GM19035 (cell line): Measurements from ENCODE around the gene ADAP1.
"Not testable (repeated sequence)": the region's sequence is repeated elsewhere in the genome, so short reads cannot be mapped to it uniquely, and the experiment has no call there.

Source experiments
- ATAC-seq: cut with Tn5 transposase; IDR thresholded peaks from one replicate; pipeline ENCODE4 v1.9.1; 2021; ENCODE audit not compliant: unreplicated experiment

ADAP1 gene

GRCh38 chr7:960269-960871, 5.9 kb upstream of the ADAP1 start:
- ATAC-seq: no peak

- not testable (repeated sequence) for ATAC-seq
Measured at GRCh38 chr7:959740-960139, 5.3 kb upstream of the ADAP1 start.

DNA sequence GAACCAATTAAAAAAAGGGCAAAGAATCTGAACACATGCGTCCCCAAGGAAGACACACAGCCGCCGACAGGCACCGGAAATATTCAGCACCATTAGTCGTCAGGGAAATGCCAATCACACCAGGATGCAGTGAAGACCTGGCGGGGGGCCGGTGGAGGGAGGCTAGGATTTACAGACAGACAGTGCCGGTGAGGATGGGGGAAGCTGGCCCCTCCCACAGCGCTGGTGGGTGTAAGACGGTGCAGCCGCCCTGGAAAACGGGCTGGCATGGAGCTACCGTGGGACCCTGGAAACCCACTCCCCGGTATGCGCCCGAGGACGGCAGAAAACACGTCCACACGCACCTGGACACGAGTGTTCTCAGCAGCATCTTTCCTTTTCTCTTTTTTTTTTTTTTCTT, 4.8 kb upstream of the ADAP1 start:
- no peak for ATAC-seq

DNA sequence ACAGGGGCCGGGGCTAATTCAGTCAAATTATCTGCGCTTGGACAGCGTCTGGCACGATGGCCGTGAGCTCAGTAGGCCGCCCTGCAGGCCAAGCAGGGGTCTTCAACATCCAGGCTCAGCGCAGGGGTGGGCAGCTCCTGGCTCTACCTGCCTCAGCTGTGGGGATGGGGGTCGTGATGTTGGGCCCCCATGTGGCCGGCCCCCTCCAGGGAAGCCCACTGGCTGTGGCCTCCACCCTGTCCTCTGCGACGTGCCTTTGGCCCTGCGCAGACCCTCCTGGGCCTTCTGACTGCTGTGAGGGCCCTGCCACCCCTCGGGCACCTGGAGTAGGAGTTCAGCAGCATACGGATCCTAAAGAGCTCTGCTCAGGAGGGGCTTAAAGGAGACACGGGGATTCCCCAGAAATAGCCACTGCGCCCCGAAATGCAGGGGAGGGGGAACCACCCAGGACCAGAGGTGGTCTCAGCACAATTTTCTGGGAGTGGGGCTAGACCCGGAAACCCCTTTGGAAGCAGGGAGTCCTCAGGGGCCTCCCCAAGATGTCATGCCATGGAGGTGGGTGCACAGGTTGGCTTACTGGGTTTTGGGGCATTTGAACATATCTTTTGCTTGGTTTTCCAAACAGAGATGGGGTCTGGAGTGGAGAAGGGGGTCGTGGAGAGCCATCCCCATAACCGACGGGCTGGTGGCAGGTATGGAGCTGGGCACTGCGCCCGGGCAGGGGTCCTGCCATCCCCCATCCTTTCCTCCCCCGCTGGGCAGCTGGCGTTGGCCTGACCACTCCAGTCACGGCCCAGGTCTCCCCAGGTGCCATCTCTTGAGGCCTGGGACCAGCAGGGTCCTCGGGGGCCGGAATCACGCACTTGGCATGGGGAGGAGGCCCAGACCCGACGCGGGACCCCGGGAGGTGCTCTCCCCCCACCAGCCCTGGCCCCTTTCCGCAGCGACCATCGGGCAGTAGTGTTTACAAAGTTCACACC, 4.0 kb upstream of the ADAP1 start:
- ATAC-seq: no peak

- no peak for ATAC-seq
Measured at GRCh38 chr7:957418-958220, 3.1 kb upstream of the ADAP1 start.

DNA sequence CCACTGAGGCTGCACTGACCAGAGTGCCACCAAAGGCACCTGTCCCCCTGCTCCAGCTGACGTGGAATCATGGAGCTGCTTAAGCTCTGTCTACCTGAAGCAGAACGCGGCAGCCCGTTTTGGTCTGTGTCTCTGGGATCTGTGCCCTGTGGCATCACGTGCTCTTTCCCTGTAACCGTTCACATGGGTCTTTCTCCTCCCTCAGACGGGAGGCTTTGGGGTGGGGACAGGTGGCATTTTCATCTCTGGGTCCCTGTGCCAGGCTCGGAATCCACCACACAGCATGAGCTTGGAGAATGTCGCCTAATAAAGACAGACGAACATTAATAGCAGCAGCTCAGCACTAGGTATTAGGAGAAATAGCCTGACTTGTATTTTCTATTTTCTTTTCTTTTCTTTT, 1.6 kb upstream of the ADAP1 start:
- no peak for ATAC-seq

DNA sequence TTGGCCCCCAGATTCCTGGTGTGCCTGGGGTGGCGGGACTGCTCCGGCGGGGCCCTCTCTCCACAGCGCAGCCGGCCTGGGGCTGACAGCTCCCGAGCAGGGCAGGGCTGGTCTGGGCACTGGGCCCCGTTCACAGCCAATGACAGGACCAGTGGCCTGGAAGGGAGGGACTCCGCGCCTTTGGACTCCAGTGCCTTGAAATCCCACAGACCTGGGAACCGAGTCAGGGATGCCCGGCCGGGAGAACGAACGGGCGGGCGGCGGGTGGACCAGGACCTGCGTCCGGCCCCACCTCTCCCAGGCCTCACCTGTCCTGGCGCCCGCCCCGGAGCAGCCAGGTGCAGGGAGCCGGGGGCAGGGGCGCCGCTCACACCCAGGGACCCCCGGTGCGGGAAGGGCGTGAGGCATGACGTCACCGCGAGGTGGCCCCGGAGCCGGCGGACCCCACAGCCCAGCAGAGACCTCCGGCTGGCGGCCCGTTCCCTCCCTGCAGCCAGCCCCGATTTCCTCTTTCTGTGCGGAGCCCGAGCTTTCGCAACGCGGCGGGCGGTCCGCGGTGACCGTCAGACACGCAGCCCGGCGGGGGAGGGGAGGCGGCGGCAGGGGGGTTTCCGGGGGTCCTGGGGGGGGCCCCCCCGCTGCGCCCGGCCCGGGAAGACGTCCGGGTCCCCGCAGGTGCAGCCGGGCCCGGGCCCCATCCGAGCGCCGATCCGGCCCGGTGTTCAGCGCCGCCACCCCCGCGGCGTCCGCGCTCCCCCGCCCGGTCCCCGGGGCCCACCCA, 743 bp downstream of the ADAP1 start:
- no peak for ATAC-seq

DNA sequence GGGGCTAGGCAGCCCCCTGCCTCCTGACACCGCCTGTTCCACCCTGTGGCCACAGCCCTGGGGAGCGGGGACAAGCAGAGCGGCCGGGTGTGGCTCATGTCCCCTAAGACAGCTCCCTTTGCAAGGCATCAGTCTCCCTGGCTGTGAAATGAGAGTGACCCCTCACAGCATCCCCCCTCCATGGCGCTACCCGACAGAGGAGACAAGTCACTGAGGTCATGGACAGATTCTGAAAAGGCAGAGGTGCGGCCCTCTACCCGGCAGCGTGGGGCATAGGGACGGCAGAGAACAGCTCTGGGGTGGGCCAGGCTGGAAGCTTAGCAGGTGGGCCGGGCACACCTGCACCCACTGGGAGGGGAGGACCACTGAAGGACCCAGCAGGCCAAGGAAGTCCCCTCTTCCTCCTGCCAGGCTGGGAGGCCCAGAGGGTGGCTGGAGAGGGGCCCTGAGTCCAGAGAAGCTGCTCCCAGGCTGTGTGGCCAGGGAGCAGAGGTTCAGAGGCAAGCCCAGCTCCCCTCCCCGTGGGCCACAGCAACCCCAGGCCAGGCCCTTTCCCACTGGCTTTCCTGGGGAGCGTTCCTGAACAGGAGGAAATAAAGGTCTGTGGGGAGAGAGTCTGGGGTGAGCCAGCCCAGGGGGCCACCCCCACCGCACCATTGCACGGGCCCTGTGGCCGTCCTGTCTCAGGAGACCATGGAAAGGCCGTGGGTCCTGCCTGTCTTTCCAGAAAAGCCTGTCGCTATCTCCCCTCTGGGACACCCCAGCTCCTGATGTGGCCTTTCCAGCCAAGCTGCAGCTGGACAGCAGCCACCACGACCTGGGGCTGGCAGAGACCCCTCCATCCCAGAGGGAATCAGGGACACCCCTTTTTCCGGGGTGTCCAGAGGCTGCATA, 1.7 kb downstream of the ADAP1 start:
- no peak for ATAC-seq

DNA sequence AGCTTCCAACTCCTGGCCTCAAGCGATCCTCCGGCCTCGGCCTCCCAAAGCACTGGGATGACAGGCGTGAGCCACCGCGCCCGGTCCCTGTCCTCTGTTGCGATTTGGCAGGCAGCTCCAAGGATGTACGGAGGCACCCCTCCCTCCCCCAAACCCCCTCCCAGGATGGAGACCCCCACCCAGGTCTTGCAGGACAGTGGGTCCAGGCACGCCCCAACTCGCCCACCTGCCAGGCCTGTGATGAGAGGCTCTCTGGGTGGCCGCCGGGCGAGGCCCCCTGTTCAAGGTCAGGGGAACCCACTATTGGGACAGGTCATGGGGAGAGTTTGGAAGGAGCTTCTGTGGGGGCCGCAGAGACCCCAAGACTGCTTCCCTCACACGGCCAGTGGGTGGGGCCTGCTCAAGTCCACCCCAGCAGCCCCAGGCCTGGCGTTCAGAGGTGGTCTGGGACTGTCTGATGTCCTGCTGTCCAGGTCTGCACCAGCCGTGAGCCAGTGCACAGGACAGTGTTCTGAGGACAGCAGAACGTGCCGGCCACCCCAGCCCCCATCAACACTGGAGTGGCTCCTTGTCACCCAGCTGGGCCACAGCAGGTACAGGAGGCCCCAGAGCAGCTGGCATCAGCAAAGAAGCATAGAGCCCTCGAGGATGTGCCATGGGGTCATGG, 2.5 kb downstream of the ADAP1 start:
- no peak for ATAC-seq

GRCh38 chr7:949021-949934, 5.2 kb downstream of the ADAP1 start:
- no peak for ATAC-seq

DNA sequence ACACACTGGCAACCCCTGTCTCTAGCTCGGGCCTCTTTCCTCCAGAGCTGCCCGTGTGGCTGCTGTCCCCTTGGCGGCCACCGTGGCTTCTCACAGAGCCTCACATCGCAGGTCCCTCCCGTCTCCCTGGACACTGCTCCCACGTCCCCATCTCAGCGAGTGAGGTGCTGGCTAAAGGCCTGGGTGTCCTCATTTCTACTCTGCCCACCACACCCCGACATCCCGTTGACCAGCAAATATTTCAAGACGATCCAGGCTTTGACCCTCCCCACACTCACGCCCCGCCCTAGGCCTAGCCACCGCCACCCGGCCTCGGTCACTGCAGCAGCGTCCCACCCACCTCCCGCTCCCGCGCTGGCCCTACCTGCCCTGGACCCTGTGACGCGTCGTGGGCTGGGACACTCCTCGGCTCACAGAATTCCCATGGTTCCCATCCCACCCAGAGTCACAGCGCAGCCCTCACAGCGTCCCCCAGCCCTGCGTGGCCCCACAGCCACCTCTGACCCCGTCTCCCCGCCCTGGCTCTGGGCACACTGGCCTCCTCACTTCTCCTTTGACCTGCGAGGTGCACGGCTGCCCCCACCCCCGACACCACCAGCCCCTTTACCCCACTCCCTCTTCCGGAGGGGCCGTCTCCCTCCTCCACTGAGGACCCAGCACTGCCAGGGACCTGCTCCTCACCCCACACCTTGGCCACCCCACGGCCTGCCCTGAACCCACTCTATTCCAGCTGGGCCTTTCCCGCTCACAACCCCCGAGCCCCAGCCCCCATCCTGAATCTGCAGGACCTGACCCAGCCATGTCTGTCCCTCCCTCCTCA, 6.9 kb downstream of the ADAP1 start:
- ATAC-seq: no peak

DNA sequence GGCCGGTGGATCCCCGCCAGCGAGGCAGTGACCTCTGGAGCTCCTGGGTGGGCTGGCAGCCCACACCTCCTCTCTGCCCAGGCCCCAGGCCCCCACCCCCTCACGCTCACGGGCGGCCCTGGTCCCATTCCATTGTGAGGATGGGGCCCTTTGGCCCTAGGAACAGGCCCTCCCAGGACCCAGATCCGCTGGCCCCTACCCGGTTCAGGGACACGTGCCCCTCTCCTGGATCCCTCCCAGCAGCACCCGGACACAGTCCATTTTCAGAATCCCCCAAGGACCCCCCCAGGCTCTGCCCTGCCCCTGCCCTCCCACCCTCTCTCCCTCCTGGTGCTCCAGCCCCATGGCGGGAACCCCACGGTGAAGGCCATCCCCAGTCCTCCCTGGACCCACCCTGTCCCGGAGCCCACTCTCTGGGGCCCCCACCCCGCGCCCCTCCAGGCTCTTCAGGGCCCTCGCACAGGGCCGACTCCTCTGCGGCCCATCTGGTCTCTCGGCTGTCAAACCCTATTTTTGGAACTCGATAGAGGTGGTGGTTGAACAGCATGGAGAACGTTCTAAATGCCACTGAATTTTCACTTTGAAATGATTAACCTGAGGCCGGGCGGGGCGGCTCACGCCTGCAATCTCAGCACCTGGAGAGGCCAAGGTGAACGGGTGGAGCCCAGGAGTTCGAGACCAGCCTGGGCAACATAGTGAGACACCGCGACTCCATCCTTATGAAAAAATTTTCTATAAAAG, 8.1 kb downstream of the ADAP1 start:
- ATAC-seq: no peak

DNA sequence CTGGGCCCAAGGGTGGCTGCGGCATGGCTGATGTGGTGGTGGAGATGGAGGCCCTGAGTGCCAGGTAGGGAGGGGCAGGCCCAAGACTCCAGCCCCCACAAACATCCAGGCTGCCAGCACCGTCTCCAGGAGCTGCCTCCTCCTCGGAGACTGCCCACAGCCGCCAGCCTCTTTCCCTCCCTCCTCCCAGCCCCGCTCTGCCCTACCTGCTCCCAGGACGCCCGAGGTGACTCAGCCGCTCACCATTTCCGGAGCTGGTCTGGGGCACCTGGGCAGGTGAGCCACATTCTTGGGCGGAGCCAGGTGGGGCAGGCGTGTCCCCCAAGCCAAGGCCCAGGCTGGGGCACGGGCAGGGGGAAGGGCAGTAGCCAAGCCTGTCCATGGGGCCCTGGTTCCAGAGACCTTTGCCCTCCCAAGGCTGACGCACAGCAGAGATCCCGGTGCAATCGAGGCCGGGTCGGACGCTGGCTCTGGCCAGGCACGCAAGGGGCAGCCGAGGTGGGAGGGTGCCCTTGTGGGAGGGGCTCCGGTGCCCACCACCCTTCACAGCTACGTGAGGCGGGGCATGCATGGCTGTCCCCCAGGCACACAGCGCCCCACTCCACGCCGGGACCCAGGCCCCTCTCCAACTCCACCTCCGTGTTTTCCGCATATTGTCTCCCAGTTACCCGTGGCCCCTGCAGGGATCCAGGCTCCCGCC, 8.8 kb downstream of the ADAP1 start:
- ATAC-seq: no peak

DNA sequence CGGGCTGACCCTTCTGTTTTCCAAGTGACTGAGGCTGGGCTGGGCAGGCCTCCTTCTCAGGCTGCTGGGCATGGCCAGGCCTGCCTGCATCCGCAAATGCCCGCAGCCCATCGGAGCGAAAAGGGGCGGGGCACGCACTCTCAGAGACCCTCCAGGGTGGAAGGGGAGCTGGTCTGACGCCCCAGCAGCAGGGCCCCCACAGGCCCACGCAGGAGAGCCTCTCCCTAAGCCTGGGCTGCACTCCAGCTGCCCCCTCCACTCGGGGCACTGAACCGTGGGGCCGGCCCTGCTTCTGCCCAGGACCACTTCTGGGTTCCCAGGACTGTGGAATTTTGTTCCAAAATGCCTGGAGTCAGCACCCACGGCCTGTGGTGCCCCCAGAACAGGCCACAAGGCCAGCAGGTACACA, 9.3 kb downstream of the ADAP1 start:
- ATAC-seq: no peak

DNA sequence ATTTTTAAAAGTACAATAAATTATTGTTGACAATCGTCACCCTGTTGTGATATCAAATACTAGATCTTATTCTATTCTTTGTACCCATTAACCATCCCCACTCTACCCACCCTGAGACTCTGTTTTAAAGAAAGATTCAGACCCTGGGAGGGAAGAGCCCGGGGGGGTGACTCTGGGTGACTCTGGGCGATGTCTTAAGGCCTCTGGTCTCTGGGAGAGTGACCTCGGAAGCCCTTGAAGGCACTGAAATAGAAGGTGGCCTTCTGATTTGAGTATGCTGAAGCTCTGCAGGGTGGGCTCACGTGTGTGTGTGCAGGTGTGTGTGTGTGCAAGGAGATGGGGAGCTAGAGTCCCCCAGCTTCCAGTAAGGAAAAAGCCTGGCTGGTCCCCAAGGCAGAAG, 9.7 kb downstream of the ADAP1 start:
- ATAC-seq: no peak

DNA sequence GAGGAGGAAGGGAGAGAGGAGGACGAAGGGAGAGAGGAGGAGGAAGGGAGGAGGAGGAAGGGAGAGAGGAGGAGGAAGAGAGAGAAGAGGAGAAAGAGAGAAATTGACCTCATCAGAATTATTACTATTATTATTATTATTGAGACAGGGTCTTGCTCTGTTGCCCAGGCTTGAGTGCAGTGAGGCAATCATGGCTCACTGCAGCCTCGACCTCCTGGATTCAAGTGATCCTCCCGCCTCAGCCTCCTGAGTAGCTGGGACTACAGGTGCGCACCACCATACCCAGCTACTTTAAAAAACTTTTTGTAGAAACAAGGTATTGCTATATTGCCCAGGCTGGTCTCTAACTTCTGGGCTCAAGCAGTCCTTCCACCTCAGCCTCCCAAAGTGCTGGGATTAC, 10.7 kb downstream of the ADAP1 start:
- ATAC-seq: not testable (repeated sequence)
